ENCODE results near the gene SLC2A11. TPM values are rescaled to one million over a fixed set of nuclear protein-coding genes. Genes with fewer than 3 reads are reported as not detected.

The SLC2A11 gene
- polyA plus RNA-seq, 3 donors = 1.3 to 3.3 (median 2.5) TPM

- no peak overlapping the region for H3K27ac ChIP-seq (ENCODE audit: low read depth in 1 of 2, low read length in 2 of 2)
- peaks cover 17% of the 10 kb centered on the region for H3K4me1 Mint-ChIP-seq
- no peak overlapping the region for H3K4me3 ChIP-seq (replicated peaks in 1 of 3; ENCODE audit: low read depth in 2 of 3, low read length in 3 of 3)
- no peak for DNase-seq
- no peak overlapping the region for H3K9ac ChIP-seq (ENCODE audit: insufficient read depth, low read length, poor library complexity, severe bottlenecking)
- H3K27me3 Mint-ChIP-seq (ENCODE audit: low read depth in 3 of 3) = peaks cover 8 to 11% (median 10%) of the 10 kb centered on the region in 3 donors
- no peak overlapping the region for H3K4me2 ChIP-seq (replicated peaks; ENCODE audit: extremely low read depth, low read length, poor library complexity, severe bottlenecking)
- 97% methylated on average over 6 of the region's 18 CpGs for WGBS (ENCODE audit: insufficient coverage)
- H2AFZ ChIP-seq (ENCODE audit: insufficient read depth, low read depth, low read length, poor library complexity, severe bottlenecking) = no peak overlapping the region
- TF ChIP-seq CTCF (IDR thresholded peaks at IDR 0.05) = no peak
- no peaks in the 10 kb centered on the region for H4K20me1 ChIP-seq (ENCODE audit: insufficient read depth, low read length)
- H3K9me3 Mint-ChIP-seq = peaks cover 0 to 2% (median 0%) of the 10 kb centered on the region in 7 donors
- H3K9me3 ChIP-seq (replicated peaks in 1 of 2; ENCODE audit: control insufficient read depth in 1 of 2, insufficient read depth in 1 of 2, low read length in 2 of 2) = no peaks in the 10 kb centered on the region
- H3K79me2 ChIP-seq (ENCODE audit: insufficient read depth, low read length) = no peaks in the 10 kb centered on the region
- intact Hi-C loops (cut with micrococcal nuclease) = loop anchor here in 1 of 2 donors (5.0 kb wide), 1 partner anchor 300 kb away; no protein-coding TSS in a partner anchor
- no peaks in the 10 kb centered on the region for H3K36me3 Mint-ChIP-seq
- H3K27me3 ChIP-seq (ENCODE audit: control insufficient read depth in 2 of 2, insufficient read depth in 2 of 2, low read length in 2 of 2) = peaks cover 0 to 5% of the 10 kb centered on the region in 2 donors
- peaks cover 17 to 20% of the 10 kb centered on the region in 2 donors for H3K4me1 ChIP-seq (ENCODE audit: control insufficient read depth in 1 of 2, insufficient read depth in 2 of 2, low read length in 2 of 2)
- no peaks in the 10 kb centered on the region for H3K36me3 ChIP-seq (replicated peaks in 1 of 2; ENCODE audit: control insufficient read depth in 1 of 2, insufficient read depth in 2 of 2, low read length in 2 of 2)
- H3K4me3 Mint-ChIP-seq = no peak overlapping the region
- H3K27ac Mint-ChIP-seq = no peak overlapping the region
These were observed 10.3 kb upstream of the SLC2A11 start for GRCh38 chr22:23847310-23847920.

DNA sequence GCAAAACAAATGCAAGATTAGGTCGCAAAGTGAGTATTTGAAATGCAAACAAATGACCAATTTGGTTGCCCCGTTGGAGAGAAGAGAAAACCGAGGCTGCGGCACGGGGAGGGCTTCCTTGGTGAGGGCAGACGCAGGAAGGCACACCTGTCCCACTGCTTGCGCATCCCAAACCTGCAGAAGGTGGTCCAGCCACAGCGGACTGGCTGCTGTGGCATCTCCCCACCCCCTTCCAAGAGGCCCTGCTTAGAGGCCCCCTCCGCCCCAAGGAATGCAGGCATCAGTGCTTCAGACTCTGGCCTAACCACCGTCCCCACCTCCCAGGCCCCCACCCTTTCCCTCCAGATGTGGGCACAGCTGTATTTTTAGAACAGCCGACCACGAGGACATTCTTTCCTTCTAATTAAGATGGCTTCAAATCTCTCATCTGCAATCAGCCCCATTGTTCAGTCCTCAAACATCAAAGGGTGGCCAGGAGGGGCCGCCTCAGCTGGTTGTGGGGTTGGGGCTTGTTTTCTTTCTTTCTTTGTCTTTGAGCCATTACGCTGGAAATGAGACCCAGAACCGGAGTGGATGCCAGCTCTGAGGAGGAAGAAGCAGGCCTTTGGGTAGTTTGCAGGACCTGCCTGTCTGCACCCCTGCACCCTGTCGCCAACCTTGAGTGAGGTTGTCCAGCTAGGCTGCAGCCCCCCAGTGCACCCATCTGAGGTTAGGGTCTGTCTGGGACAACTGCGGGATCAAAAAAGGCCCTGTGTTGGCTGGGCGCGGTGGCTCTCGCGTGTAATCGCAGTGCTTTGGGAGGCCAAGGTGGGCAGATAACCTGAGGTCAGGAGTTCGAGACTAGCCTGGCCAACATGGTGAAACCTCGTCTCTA is 9.4 kb upstream of the SLC2A11 start:
- no peak for DNase-seq
- 87% methylated on average over 16 of the region's 24 CpGs for WGBS (ENCODE audit: insufficient coverage)
- H3K4me1 Mint-ChIP-seq = peaks cover 17% of the 10 kb centered on the region
- Histone ChIP-seq H3K27ac (ENCODE audit: low read depth in 1 of 2, low read length in 2 of 2) (no peak overlapping the region), H3K4me2 (replicated peaks; ENCODE audit: extremely low read depth, low read length, poor library complexity, severe bottlenecking) (no peak overlapping the region), H3K9me3 (replicated peaks in 1 of 2; ENCODE audit: control insufficient read depth in 1 of 2, insufficient read depth in 1 of 2, low read length in 2 of 2) (no peaks in the 10 kb centered on the region), H3K9ac (ENCODE audit: insufficient read depth, low read length, poor library complexity, severe bottlenecking) (no peak overlapping the region), H4K20me1 (ENCODE audit: insufficient read depth, low read length) (no peaks in the 10 kb centered on the region), H3K27me3 (ENCODE audit: control insufficient read depth in 2 of 2, insufficient read depth in 2 of 2, low read length in 2 of 2) (peaks cover 0 to 5% of the 10 kb centered on the region in 2 donors), H3K4me1 (ENCODE audit: control insufficient read depth in 1 of 2, insufficient read depth in 2 of 2, low read length in 2 of 2) (peaks cover 17 to 20% of the 10 kb centered on the region in 2 donors), H3K4me3 (replicated peaks in 1 of 3; ENCODE audit: low read depth in 2 of 3, low read length in 3 of 3) (no peak overlapping the region), H2AFZ (ENCODE audit: insufficient read depth, low read depth, low read length, poor library complexity, severe bottlenecking) (no peak overlapping the region), H3K79me2 (ENCODE audit: insufficient read depth, low read length) (no peaks in the 10 kb centered on the region), H3K36me3 (replicated peaks in 1 of 2; ENCODE audit: control insufficient read depth in 1 of 2, insufficient read depth in 2 of 2, low read length in 2 of 2) (no peaks in the 10 kb centered on the region)
- intact Hi-C loops (cut with micrococcal nuclease) = loop anchor here (2.0 to 5.0 kb wide), 2 partner anchors 79 to 301 kb away; no protein-coding TSS in a partner anchor
- no peak overlapping the region for H3K27ac Mint-ChIP-seq
- no peaks in the 10 kb centered on the region for H3K36me3 Mint-ChIP-seq
- H3K4me3 Mint-ChIP-seq = no peak overlapping the region
- peaks cover 0 to 2% (median 0%) of the 10 kb centered on the region in 7 donors for H3K9me3 Mint-ChIP-seq
- TF ChIP-seq CTCF (IDR thresholded peaks at IDR 0.05) = no peak
- H3K27me3 Mint-ChIP-seq (ENCODE audit: low read depth in 3 of 3) = peaks cover 8 to 11% (median 10%) of the 10 kb centered on the region in 3 donors

Measured in CD14-positive monocyte (primary cell).